VCaP (cell line): ENCODE measurements around the gene AJAP1.

ENCODE experiments used
- H3K27ac ChIP-seq: fragments of 450-650 bp; 2 replicates; pipeline ENCODE4 v1.5.1; 2017
- TF ChIP-seq, protein P1 (sequence below): fragments of 450-650 bp; conservative IDR thresholded peaks from 2 replicates; pipeline ENCODE4 v1.5.1; 2017; ENCODE audit warnings: mild to moderate bottlenecking, moderate library complexity

The AJAP1 gene

DNA sequence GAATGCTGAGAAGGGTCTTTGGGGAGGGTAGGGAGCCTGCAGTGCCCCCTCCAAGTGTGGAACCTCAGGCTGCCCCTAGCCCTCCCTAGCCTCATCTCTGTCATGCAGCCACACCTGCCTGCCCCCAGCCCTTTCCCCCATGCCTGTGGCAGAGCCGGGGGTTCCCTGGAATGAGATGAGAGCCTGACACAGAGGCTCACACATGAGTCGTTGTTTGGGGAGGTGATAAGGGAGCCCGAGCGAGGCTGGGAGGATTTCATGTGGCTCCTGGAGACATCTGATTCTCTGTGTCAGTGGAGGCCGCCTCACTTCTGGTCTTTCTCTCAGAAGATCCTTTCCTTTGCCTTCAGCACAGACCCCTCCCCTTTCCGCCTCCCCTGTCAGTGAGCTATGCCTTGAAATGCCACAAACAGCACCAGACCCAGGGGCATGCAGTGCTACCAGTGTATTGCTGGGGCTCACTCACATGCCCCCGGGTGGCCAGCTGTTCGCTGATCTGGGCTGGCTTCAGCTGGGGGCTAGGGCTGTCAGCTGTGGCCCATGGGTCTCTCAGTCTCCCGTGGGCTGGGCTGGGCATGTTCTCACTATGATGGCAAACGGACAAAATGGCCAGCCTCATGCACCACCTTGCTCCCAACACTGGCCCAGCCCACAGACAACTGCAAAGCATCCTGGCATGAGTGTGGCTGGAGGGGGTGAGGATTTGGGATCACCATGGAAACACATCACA, 102.6 kb downstream of the AJAP1 start:
- no peak overlapping the region for H3K27ac ChIP-seq
- TF ChIP-seq, protein P1, sequence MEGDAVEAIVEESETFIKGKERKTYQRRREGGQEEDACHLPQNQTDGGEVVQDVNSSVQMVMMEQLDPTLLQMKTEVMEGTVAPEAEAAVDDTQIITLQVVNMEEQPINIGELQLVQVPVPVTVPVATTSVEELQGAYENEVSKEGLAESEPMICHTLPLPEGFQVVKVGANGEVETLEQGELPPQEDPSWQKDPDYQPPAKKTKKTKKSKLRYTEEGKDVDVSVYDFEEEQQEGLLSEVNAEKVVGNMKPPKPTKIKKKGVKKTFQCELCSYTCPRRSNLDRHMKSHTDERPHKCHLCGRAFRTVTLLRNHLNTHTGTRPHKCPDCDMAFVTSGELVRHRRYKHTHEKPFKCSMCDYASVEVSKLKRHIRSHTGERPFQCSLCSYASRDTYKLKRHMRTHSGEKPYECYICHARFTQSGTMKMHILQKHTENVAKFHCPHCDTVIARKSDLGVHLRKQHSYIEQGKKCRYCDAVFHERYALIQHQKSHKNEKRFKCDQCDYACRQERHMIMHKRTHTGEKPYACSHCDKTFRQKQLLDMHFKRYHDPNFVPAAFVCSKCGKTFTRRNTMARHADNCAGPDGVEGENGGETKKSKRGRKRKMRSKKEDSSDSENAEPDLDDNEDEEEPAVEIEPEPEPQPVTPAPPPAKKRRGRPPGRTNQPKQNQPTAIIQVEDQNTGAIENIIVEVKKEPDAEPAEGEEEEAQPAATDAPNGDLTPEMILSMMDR = no peak

DNA sequence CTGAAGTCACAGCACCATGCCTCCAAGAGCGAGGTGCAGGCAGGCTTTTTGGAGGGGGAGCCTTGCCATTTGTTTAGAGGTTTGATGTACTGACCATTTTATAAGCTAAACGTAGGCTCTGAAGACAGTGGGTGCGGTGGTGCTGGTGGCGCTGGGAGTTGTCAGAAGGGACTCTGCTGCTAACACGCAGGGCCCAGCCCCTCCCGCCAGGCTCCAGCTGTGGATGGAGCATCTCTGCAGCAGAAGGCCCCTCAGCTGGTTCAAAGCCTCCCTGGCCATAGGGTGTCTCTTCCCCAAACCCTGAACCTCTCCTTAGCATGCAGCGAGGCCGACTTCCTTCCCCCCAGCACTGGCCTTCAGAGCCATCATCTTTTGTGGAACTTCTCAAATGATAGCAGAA, 105.3 kb downstream of the AJAP1 start:
- TF ChIP-seq, protein P1 = no peak
- H3K27ac ChIP-seq = no peak overlapping the region

DNA sequence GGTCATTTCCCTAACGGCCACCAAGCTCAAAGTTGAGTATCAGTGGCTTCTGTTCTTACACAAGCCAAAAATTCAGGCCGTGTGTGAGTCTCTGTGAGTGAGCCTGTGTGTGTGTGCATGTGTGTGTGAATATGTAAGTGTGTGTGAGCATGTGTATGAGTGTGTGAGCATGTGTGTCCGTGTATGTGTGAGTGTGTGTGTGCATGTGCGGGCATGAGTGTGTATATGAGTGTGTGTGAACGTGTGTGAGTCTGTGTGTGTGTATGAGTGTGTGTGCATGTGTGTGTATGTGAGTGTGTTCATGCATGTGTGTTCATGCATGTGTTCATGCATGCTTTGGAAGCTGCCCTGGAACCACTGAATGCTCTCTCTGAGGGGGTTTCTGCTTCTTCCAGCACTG, 105.7 kb downstream of the AJAP1 start:
- no peak overlapping the region for H3K27ac ChIP-seq
- TF ChIP-seq, protein P1 = no peak

DNA sequence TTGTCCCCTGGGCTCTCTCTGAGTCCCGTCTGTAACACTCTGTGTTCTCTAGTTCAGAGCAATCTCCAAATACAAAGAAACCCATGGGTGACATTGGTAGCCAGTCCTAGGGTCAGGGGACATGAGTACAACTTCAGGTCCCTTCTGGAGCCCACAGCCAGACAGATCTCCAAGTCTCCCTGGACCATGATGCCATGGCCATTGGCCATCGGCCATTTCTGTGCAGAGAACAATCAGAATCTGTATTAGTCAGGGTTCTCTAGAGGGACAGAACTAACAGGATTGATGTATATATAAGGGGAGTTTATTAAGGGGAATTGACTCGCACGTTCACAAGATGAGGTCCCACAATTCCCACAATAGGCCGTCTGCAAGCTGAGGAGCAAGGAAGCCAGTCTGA, 106.9 kb downstream of the AJAP1 start:
- H3K27ac ChIP-seq = no peak overlapping the region
- TF ChIP-seq, protein P1 = no peak

DNA sequence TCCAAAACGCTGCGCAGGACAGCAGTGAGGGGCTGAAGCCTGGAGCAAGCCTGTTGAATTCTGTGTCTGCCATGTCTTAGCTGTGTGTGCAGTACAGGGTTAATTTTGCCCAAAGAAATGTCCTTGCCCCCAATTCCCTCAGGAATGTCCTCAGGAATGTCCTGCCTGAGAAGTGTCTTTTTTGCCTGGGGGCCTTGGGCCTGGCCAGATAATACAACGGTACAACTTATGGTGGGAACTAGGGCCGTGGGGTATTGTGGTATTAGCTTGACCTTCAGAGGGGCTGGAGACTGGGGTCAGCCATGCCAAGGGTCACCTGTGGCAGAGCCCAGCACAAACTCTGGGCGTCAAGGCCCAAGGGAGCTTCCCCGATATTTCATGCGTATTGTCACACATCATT, 107.7 kb downstream of the AJAP1 start:
- TF ChIP-seq, protein P1 = no peak
- H3K27ac ChIP-seq = no peak overlapping the region

DNA sequence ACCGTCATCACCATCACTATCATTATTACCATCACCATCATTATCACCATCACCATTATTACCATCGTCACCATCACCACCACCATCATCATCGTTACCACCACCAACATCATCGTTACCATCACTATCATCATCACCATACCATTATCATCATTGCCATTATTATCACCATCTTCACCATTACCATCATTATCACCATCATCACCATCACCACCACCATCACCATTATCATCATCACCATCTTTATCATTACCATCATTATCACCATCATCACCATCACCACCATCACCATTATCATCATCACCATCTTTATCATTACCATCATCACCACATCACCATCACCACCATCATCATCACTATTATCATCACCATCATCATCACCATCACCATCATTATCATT, 112.9 kb downstream of the AJAP1 start:
- TF ChIP-seq, protein P1 = no peak
- no peak overlapping the region for H3K27ac ChIP-seq

DNA sequence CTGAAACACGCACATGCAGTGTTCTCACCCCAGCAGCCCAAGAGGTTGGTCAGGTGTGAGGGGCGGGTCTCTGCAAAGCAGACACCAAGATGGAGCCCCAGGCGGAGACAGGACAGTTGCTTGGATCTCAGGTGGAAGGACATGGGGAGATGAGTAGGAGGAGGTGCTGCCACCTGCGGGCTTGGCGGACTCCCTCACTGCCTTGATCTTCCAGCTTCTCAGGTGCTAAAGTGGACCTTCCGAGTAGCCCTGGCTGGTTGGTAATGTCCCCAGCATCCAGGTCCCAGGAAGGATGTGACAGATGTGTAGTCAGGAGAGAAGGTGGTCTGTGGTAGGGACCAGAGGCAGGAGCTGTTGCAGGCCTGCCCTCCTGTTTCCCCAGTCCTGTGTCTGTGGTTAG, 114.1 kb downstream of the AJAP1 start:
- TF ChIP-seq, protein P1 = no peak

More for the DNA sequence above, 114.1 kb downstream of the AJAP1 start:
- H3K27ac ChIP-seq = no peak overlapping the region
